Measurements from ENCODE around the gene MYOT.

MYOT gene

GRCh38 chr5:137887831-137888230 lies 20.2 kb downstream of the MYOT start:
- H3K4me3 ChIP-seq (ENCODE audit: low read depth, low read length): peak overlapping the region; percentile 98
- TF ChIP-seq CTCF (IDR thresholded peaks at IDR 0.05; ENCODE audit: insufficient read depth, low read depth, low read length, missing control alignments): no peak
- DNase-seq (ENCODE audit: low read depth): peak; percentile 10

GRCh38 chr5:137888466-137888862 lies 20.8 kb downstream of the MYOT start:
- H3K4me3 ChIP-seq (ENCODE audit: low read depth, low read length): peak overlapping the region; percentile 98
- no peak for TF ChIP-seq CTCF (IDR thresholded peaks at IDR 0.05; ENCODE audit: insufficient read depth, low read depth, low read length, missing control alignments)
- DNase-seq (ENCODE audit: low read depth): no peak

DNA sequence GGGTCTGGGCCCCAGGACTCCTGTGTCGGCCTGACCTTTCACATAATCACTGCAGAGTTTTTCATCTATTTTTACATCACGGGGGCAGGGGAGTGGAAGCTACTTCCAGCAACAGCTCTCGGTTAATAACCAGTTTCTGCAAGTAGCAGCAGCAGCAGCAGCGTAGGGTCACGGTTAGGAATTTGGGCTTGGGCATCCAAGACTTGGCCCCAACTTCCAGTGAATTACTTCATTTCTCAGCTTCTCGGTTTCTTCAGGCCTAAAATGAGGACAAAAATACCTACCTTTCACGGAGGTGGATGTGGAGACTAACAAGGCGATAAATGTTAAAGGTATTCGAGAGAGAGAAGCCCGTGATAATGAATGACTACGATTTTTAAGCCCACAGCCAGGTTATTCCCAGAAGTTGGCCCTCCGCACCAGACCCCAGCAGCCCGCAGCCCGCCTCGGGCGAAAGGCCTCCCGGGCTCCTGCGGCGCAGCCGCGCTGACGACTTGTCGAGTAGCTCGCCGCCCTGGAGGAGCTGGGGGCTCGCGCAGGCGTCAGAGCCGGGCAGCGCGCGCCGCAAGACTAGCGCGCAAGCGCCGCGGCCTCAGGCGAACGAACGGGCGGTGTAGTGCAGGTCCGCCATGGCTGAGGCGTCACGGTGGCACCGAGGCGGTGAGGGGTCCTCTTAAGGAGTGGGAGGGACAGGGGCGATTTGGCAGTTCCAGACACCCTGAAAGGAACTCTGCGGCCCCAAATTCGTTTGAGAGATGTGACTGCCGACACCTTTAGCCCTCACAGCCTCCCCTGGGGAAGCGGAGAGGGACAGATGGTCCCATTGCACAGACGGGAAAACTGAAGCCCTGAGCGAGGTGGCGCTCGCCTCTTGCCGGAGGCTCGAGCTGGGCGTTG lies 21.5 kb downstream of the MYOT start, which contains the start of gene PKD2L2:
PKD2L2 (plus strand) TSS at position 595 of the 897 bp plus-strand sequence; CDS start at position 630, 35 bp downstream.
- no peak for TF ChIP-seq CTCF (IDR thresholded peaks at IDR 0.05; ENCODE audit: insufficient read depth, low read depth, low read length, missing control alignments)
- peak within 1 kb of the TSS; percentile 98 for H3K4me3 ChIP-seq (ENCODE audit: low read depth, low read length)
- peak; percentile 98 for DNase-seq (ENCODE audit: low read depth)

DNA sequence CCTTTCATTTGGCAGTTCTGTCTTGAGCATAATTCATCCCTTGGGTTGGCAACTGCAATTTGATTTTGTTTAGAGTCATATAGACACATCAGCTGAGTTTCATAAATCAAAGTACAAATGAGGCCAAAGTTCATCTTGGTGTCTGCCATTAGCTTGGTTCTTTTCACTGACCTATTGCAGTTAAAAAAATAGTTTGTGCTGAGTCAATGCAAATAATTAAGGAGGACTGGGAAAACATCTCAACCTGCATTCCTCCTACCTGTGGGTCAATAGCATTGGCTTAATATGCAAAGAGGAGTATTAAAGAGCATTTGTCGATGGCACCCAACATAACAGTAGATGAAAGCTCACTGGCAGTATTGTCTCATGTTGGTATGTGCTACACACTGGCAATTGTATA lies 23.2 kb downstream of the MYOT start:
- no peak overlapping the region for H3K4me3 ChIP-seq (ENCODE audit: low read depth, low read length)
- no peak for DNase-seq (ENCODE audit: low read depth)
- TF ChIP-seq CTCF (IDR thresholded peaks at IDR 0.05; ENCODE audit: insufficient read depth, low read depth, low read length, missing control alignments): no peak

GRCh38 chr5:137891849-137892248 lies 24.2 kb downstream of the MYOT start:
- peak; percentile 7 for DNase-seq (ENCODE audit: low read depth)
- H3K4me3 ChIP-seq (ENCODE audit: low read depth, low read length): no peak overlapping the region
- peak; percentile 18 for TF ChIP-seq CTCF (IDR thresholded peaks at IDR 0.05; ENCODE audit: insufficient read depth, low read depth, low read length, missing control alignments)

- no peak for DNase-seq (ENCODE audit: low read depth)
- TF ChIP-seq CTCF (IDR thresholded peaks at IDR 0.05; ENCODE audit: insufficient read depth, low read depth, low read length, missing control alignments): no peak
- no peak overlapping the region for H3K4me3 ChIP-seq (ENCODE audit: low read depth, low read length)
Observed at GRCh38 chr5:137894586-137894985, 26.9 kb downstream of the MYOT start.

All from GM12865 (cell line).